Heart left ventricle (tissue), 16 donors: Measurements from ENCODE around the gene DRC7. TPM values are rescaled to one million over a fixed set of nuclear protein-coding genes. Genes with fewer than 3 reads are reported as not detected.

Experiments used
- ATAC-seq, 4 donors: fragments of 200-7000 bp; cut with Tn5 transposase; one replicate each; pipeline ENCODE4 v1.9.1; 2020 to 2022; ENCODE audit warnings: moderate library complexity in 4 of 4, mild to moderate bottlenecking in 3 of 4, moderate number of reproducible peaks in 1 of 4
- DNase-seq, 5 donors: peaks; one replicate each; pipeline ENCODE4 v3.0.0-alpha.2; 2020
- H3K27ac ChIP-seq, 12 donors: fragments of 200-600 bp; sonication (generic) in 4 of 12; one replicate each; pipeline versions ENCODE4 v1.5.0 to v1.8.0; 2016 to 2022; ENCODE audit warnings: mild to moderate bottlenecking in 2 of 12
- H3K27me3 ChIP-seq, 9 donors: fragments of 200-600 bp; sonication (generic) in 2 of 9; one replicate each; pipeline versions ENCODE4 v1.5.1 to v1.8.0; 2016 to 2022; ENCODE audit warnings: mild to moderate bottlenecking in 3 of 9
- H3K36me3 ChIP-seq, 9 donors: fragments of 200-600 bp; sonication (generic) in 2 of 9; one replicate each; pipeline versions ENCODE4 v1.5.0 to v1.8.0; 2018 to 2022; ENCODE audit warnings: mild to moderate bottlenecking in 2 of 9
- H3K4me1 ChIP-seq, 12 donors: fragments of 200-600 bp; sonication (generic) in 4 of 12; one replicate each; pipeline versions ENCODE4 v1.5.0 to v1.8.0; 2016 to 2022; ENCODE audit warnings: mild to moderate bottlenecking in 3 of 12
- H3K4me3 ChIP-seq, 12 donors: fragments of 200-600 bp; sonication (generic) in 4 of 12; one replicate each; pipeline versions ENCODE4 v1.5.0 to v1.8.0; 2017 to 2022; ENCODE audit warnings: mild to moderate bottlenecking in 9 of 12, moderate library complexity in 4 of 12
- H3K9me3 ChIP-seq, 12 donors: fragments of 200-600 bp; sonication (generic) in 4 of 12; one replicate each; pipeline versions ENCODE4 v1.5.0 to v1.8.0; 2016 to 2022; ENCODE audit warnings: mild to moderate bottlenecking in 1 of 12
- POLR2A ChIP-seq, 2 donors: fragments of 450-650 bp; IDR thresholded peaks; one replicate each; pipeline ENCODE4 v1.6.1; 2017; ENCODE audit warnings: antibody characterized with exemption in 2 of 2, mild to moderate bottlenecking in 2 of 2, moderate library complexity in 2 of 2
- WGBS, 4 donors: extraction: QIAGEN DNeasy Blood & Tissue Kit in 2 of 4; methylation state at CpG; one replicate each; pipeline versions ENCODE4 v1.1.5 to v1.1.7; 2013 to 2018; 5-methylcytosine and 5-hydroxymethylcytosine counted together
- intact Hi-C, 10 donors: fragments of 100-400 bp; cut with DNase I; formaldehyde crosslinking; loops; one replicate each; pipeline versions ENCODE4 v1.11.1 to v1.14.2; 2022
- polyA plus RNA-seq, 2 donors: library from polyadenylated mRNA; stranded (reverse); fragments of 200-250 nt; gene quantifications; one replicate each; pipeline ENCODE4 v1.2.3, GENCODE V29; 2013
- total RNA-seq, 9 donors: library from RNA; depleted of rRNA in 2 of 9; stranded (reverse); fragments of >200 nt in 2 of 9; fragmentation: NEBNext Ultra II Directional in 3 of 9; extraction: Animal tissue kit (Norgen Biotek cat#: 25700) in 3 of 9; gene quantifications; one replicate each; pipeline versions ENCODE4 v1.1.0 to v1.2.4, GENCODE V29; 2016 to 2023
- TF ChIP-seq, protein P1 (sequence below), 12 donors: fragments of 200-600 bp; sonication (generic) in 4 of 12; IDR thresholded peaks; one replicate each; pipeline versions ENCODE4 v1.5.0 to v1.8.0; 2018 to 2022; ENCODE audit warnings: antibody characterized with exemption in 12 of 12, mild to moderate bottlenecking in 5 of 12
- donor health status: ischemic (EF 13 %, LVEDD 7.1; RV severe dilation, severe dysfunction).
- donor health status: healthy with polysubstance abuse.
- donor health status: DM: no; HTN: yes; CAD: no.
- donor health status: DM: no; HTN: no; CAD: no.
- donor health status: ischemic (EF 25% LVEDD 6.9; RV normal size, moderate dysfunction).
- donor health status: ischemic (EF 25% LVEDD 5.7; RV mildly dilated, moderate dysfunction).
- donor health status: healthy.
- donor health status: DM: yes; HTN: yes; CAD: no.
- donor health status: ischemic (EF 35%, LVEDD 5.7; RV mildly dilated, moderate dysfunction).
- donor health status: nonischemic (EF 11% LVEDD 7.7; RV severe dilation, severe dysfunction).
- donor health status: DM: yes; HTN: yes; CAD: no.
- donor health status: PGD.
- donor health status: ischemic (EF 29% LVEDD 5.4; RV normal size, mild dysfunction).
- donor health status: nonischemic (EF 23%, LVEDD 6.1; RV moderate dilation, normal function).

The DRC7 gene
- total and polyA plus RNA-seq, 11 donors, result 0.29 TPM; not detected in 10

DNA sequence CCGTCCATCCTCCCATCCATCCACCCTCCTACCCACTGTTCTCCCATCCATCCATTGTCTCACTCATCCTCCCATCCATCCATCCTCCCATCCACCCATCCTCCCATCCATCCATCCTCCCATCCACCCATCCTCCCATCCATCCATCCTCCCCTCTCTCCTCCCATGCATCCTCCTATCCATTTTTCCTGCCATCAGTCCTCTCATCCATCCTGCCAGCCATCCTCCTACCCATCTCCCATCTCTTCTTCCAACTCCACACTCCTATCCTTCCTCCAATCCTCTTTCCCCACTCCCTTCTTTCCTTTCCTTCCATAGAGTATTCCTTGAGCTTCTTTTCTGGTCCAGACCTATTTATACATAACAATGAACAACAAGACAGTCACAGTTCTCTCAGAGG is 12.1 kb downstream of the DRC7 start:
- no peak for TF ChIP-seq POLR2A (IDR thresholded peaks at IDR 0.05)
- TF ChIP-seq, protein P1, sequence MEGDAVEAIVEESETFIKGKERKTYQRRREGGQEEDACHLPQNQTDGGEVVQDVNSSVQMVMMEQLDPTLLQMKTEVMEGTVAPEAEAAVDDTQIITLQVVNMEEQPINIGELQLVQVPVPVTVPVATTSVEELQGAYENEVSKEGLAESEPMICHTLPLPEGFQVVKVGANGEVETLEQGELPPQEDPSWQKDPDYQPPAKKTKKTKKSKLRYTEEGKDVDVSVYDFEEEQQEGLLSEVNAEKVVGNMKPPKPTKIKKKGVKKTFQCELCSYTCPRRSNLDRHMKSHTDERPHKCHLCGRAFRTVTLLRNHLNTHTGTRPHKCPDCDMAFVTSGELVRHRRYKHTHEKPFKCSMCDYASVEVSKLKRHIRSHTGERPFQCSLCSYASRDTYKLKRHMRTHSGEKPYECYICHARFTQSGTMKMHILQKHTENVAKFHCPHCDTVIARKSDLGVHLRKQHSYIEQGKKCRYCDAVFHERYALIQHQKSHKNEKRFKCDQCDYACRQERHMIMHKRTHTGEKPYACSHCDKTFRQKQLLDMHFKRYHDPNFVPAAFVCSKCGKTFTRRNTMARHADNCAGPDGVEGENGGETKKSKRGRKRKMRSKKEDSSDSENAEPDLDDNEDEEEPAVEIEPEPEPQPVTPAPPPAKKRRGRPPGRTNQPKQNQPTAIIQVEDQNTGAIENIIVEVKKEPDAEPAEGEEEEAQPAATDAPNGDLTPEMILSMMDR (IDR thresholded peaks at IDR 0.05), result no peak

GRCh38 chr16:57707331-57707730 is 12.7 kb downstream of the DRC7 start:
- TF ChIP-seq, protein P1 (IDR thresholded peaks at IDR 0.05), result no peak
- no peak for TF ChIP-seq POLR2A (IDR thresholded peaks at IDR 0.05)
- Histone ChIP-seq H3K4me1 (no peaks in the 10 kb centered on the region), H3K27me3 (peaks cover 0 to 2% (median 0%) of the 10 kb centered on the region in 9 donors), H3K36me3 (no peaks in the 10 kb centered on the region), H3K27ac (no peak overlapping the region), H3K4me3 (no peak overlapping the region), H3K9me3 (no peaks in the 10 kb centered on the region)
- intact Hi-C loops, result loop anchor here in 1 of 10 donors (5.0 kb wide), 1 partner anchor 45 kb away; no protein-coding TSS in a partner anchor
- 85 to 92% (median 90%) methylated on average over 10 to 11 of the region's 11 CpGs for WGBS, 4 donors
- ATAC-seq, result no peak
- no peak for DNase-seq

More for the DNA sequence above, 12.1 kb downstream of the DRC7 start:
- peaks cover 0 to 2% (median 0%) of the 10 kb centered on the region in 9 donors for H3K27me3 ChIP-seq
- no peaks in the 10 kb centered on the region for H3K4me1 ChIP-seq
- intact Hi-C loops, result loop anchor here in 1 of 10 donors (5.0 kb wide), 1 partner anchor 44 kb away; no protein-coding TSS in a partner anchor
- no peak overlapping the region for H3K4me3 ChIP-seq
- no peaks in the 10 kb centered on the region for H3K36me3 ChIP-seq
- DNase-seq (no peak), ATAC-seq (no peak)
- WGBS, 4 donors, result 70 to 87% (median 77%) methylated on average over 1 of the region's 1 CpG
- no peaks in the 10 kb centered on the region for H3K9me3 ChIP-seq
- H3K27ac ChIP-seq, result no peak overlapping the region

- intact Hi-C loops, result loop anchor here in 1 of 10 donors (5.0 kb wide), 1 partner anchor 46 kb away; no protein-coding TSS in a partner anchor
- H3K9me3 ChIP-seq, result no peaks in the 10 kb centered on the region
- TF ChIP-seq, protein P1 (IDR thresholded peaks at IDR 0.05), result no peak
- TF ChIP-seq POLR2A (IDR thresholded peaks at IDR 0.05), result no peak
- no peak overlapping the region for H3K4me3 ChIP-seq
- H3K36me3 ChIP-seq, result no peaks in the 10 kb centered on the region
- ATAC-seq, result no peak
- no peaks in the 10 kb centered on the region for H3K4me1 ChIP-seq
- 87 to 91% (median 88%) methylated on average over 3 of the region's 3 CpGs for WGBS, 4 donors
- H3K27ac ChIP-seq, result no peak overlapping the region
- DNase-seq, result no peak
- H3K27me3 ChIP-seq, result peaks cover 0 to 2% (median 0%) of the 10 kb centered on the region in 9 donors
These were observed 13.6 kb downstream of the DRC7 start for GRCh38 chr16:57708168-57708567.

- ATAC-seq, result no peak
- H3K36me3 ChIP-seq, result no peaks in the 10 kb centered on the region
- intact Hi-C loops, result loop anchor here in 2 of 10 donors (5.0 to 10.0 kb wide), 2 partner anchors 47 to 55 kb away; no protein-coding TSS in a partner anchor
- 91 to 94% (median 92%) methylated on average over 3 of the region's 3 CpGs for WGBS, 4 donors
- TF ChIP-seq, protein P1 (IDR thresholded peaks at IDR 0.05), result no peak
- TF ChIP-seq POLR2A (IDR thresholded peaks at IDR 0.05), result no peak
- H3K27ac ChIP-seq, result no peak overlapping the region
- H3K27me3 ChIP-seq, result peaks cover 0 to 2% (median 0%) of the 10 kb centered on the region in 9 donors
- H3K9me3 ChIP-seq, result no peaks in the 10 kb centered on the region
- no peak overlapping the region for H3K4me3 ChIP-seq
- DNase-seq, result no peak
- H3K4me1 ChIP-seq, result no peaks in the 10 kb centered on the region
These were observed 15.1 kb downstream of the DRC7 start for GRCh38 chr16:57709663-57710062.
